HG03439 (cell line): ENCODE measurements around the gene PRIMA1.

ENCODE experiments used
- ATAC-seq: cut with Tn5 transposase; IDR thresholded peaks from one replicate; pipeline ENCODE4 v1.9.1; 2021; ENCODE audit warnings: mild to moderate bottlenecking, moderate library complexity; ENCODE audit not compliant: unreplicated experiment

Gene PRIMA1

GRCh38 chr14:93759719-93760307 lies 28.5 kb downstream of the PRIMA1 start:
- no peak for ATAC-seq

GRCh38 chr14:93757206-93757605 lies 31.1 kb downstream of the PRIMA1 start:
- no peak for ATAC-seq

GRCh38 chr14:93753647-93754046 lies 34.6 kb downstream of the PRIMA1 start:
- ATAC-seq = no peak

GRCh38 chr14:93752980-93753561 lies 35.2 kb downstream of the PRIMA1 start:
- ATAC-seq = no peak

GRCh38 chr14:93751946-93752655 lies 36.2 kb downstream of the PRIMA1 start:
- no peak for ATAC-seq

GRCh38 chr14:93749076-93749420 lies 39.2 kb downstream of the PRIMA1 start:
- no peak for ATAC-seq

- no peak for ATAC-seq
Measured at GRCh38 chr14:93748208-93749075, 39.8 kb downstream of the PRIMA1 start.

GRCh38 chr14:93747560-93747959 lies 40.7 kb downstream of the PRIMA1 start:
- ATAC-seq = no peak

- ATAC-seq = no peak
Measured at GRCh38 chr14:93747102-93747501, 41.2 kb downstream of the PRIMA1 start.

- no peak for ATAC-seq
Measured at GRCh38 chr14:93745603-93746273, 42.5 kb downstream of the PRIMA1 start.

- no peak for ATAC-seq
Measured at GRCh38 chr14:93744876-93745275, 43.4 kb downstream of the PRIMA1 start.

GRCh38 chr14:93744176-93744575 lies 44.1 kb downstream of the PRIMA1 start:
- ATAC-seq = no peak

GRCh38 chr14:93743270-93744060 lies 44.8 kb downstream of the PRIMA1 start:
- no peak for ATAC-seq

GRCh38 chr14:93742761-93743160 lies 45.5 kb downstream of the PRIMA1 start:
- no peak for ATAC-seq

GRCh38 chr14:93741556-93742230 lies 46.6 kb downstream of the PRIMA1 start:
- ATAC-seq = no peak

GRCh38 chr14:93737634-93738033 lies 50.7 kb downstream of the PRIMA1 start:
- ATAC-seq = no peak

GRCh38 chr14:93736378-93737014 lies 51.8 kb downstream of the PRIMA1 start:
- no peak for ATAC-seq

- no peak for ATAC-seq
Measured at GRCh38 chr14:93735206-93735605, 53.1 kb downstream of the PRIMA1 start.
